MM.1S (cell line): Measurements from ENCODE around the gene TRAF3IP1.

Source experiments
- DNase-seq: peaks from one replicate; pipeline ENCODE4 v3.0.0-alpha.2; 2015
- H2AFZ ChIP-seq: fragments of 300-600 bp; sonication (generic); 2 replicates; pipeline ENCODE4 v1.6.0; 2016; ENCODE audit warnings: antibody characterized with exemption, low read length
- H3F3A ChIP-seq: fragments of 300-600 bp; sonication (generic); 2 replicates; pipeline ENCODE4 v1.6.1; 2016; ENCODE audit warnings: mild to moderate bottlenecking, antibody characterized with exemption, low read length, moderate library complexity, mixed read lengths; ENCODE audit not compliant: insufficient read depth
- H3K27ac ChIP-seq: fragments of 300-600 bp; sonication (generic); 2 replicates; pipeline ENCODE4 v1.5.1; 2016; ENCODE audit warnings: mild to moderate bottlenecking, low read length
- H3K27me3 ChIP-seq: fragments of 300-600 bp; sonication (generic); replicated peaks from 2 replicates; pipeline ENCODE4 v1.6.0; 2016; ENCODE audit warnings: low read length; ENCODE audit not compliant: insufficient read depth
- H3K36me3 ChIP-seq: fragments of 300-600 bp; sonication (generic); replicated peaks from 2 replicates; pipeline ENCODE4 v1.6.1; 2016; ENCODE audit warnings: mild to moderate bottlenecking, low read length, mixed read lengths; ENCODE audit not compliant: insufficient read depth
- H3K4me1 ChIP-seq: fragments of 300-600 bp; sonication (generic); 2 replicates; pipeline ENCODE4 v1.6.1; 2016; ENCODE audit warnings: low read length, mixed read lengths
- H3K4me2 ChIP-seq: fragments of 300-600 bp; sonication (generic); 2 replicates; pipeline ENCODE4 v1.6.0; 2016; ENCODE audit warnings: low read depth, low read length
- H3K4me3 ChIP-seq: fragments of 300-600 bp; sonication (generic); 2 replicates; pipeline ENCODE4 v1.5.1; 2016; ENCODE audit warnings: low read length, mixed read lengths
- H3K79me2 ChIP-seq: fragments of 300-600 bp; sonication (generic); 2 replicates; pipeline ENCODE4 v1.6.1; 2016; ENCODE audit warnings: mixed run types, low read length, mixed read lengths
- H3K9ac ChIP-seq: fragments of 300-600 bp; sonication (generic); 2 replicates; pipeline ENCODE4 v1.6.1; 2016; ENCODE audit warnings: low read length, mixed read lengths
- H3K9me2 ChIP-seq: fragments of 300-600 bp; sonication (generic); replicated peaks from 2 replicates; pipeline ENCODE4 v1.6.1; 2016; ENCODE audit warnings: mild to moderate bottlenecking, low read length, mixed read lengths; ENCODE audit not compliant: insufficient read depth
- H3K9me3 ChIP-seq: fragments of 300-600 bp; sonication (generic); replicated peaks from 2 replicates; pipeline ENCODE4 v1.6.1; 2016; ENCODE audit warnings: mild to moderate bottlenecking, low read length, mixed read lengths; ENCODE audit not compliant: insufficient read depth
- H4K20me1 ChIP-seq: fragments of 300-600 bp; sonication (generic); 2 replicates; pipeline ENCODE4 v1.6.1; 2016; ENCODE audit warnings: mild to moderate bottlenecking, low read length, moderate library complexity, mixed read lengths; ENCODE audit not compliant: insufficient read depth
- CTCF ChIP-seq: fragments of 300-600 bp; sonication (generic); IDR thresholded peaks from 2 replicates; pipeline ENCODE4 v1.5.1; 2016; ENCODE audit warnings: antibody characterized with exemption, low read length, mixed read lengths
- EZH2 ChIP-seq: fragments of 300-600 bp; sonication (generic); optimal IDR thresholded peaks from 2 replicates; pipeline ENCODE3; 2017; ENCODE audit warnings: low read depth, mild to moderate bottlenecking, antibody characterized with exemption, low read length, mixed read lengths
- EZH2phosphoT487 ChIP-seq: fragments of 300-600 bp; sonication (generic); IDR thresholded peaks from 2 replicates; pipeline ENCODE4 v1.6.1; 2018; ENCODE audit warnings: antibody characterized with exemption, low read length

The TRAF3IP1 gene

DNA sequence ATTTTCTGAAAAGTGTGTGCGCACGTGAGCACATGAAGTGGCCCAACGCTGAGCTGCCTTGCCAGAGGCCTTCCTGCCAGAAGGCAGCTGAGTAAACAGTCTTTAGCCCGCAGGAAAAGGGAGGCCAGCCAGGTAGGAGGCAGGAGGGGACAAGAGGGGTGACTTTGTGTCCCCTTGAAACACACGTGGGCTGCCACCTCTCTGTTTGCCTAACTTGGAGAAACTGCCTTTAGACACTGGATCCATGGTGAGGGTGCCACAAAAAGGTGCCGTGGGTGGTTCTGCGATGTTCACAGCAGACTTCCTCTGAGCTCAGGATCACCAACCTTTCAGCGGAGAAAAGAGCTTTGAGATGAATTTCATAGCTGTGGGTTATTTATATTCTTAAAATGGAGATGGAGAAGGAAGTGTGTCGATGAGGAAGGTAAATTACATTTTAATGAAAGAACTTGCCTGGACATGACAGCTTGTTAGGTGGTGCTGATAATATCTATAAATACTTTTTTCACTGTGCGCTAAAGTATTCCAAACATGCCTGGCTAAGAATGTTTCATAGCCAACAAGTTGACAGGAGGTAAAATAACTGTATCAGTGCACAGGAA is 69.8 kb downstream of the TRAF3IP1 start:
- no peak overlapping the region for H2AFZ ChIP-seq

DNA sequence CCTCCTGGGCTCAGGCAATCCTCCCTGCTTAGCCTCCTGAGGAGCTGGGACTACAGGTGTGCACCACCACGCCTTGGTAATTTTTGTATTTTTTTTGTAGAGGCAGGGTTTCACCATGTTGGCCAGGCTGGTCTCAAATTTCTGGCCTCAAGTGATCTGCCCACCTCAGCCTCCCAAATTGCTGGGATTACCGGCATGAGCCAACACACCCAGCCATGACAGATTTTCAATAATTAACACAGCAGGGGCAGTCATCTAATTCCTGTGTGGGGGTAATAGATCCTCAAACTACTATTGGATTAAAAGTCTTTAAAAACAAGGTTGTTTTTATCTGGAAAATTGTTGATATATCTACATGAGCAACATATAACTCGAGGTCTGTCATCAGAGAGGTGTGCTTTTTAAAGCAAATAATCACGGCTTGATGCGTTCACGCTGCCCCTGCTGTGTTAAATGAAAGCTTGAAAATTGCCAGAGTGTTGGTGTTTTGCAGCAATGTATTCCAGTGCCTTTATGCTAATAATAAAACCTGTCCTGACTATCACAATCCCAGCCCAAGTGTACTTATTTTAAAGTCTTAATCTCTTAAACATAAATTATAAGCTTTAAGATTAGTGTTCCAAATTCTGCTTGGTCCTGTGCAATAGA is 70.8 kb downstream of the TRAF3IP1 start:
- Histone ChIP-seq H2AFZ (no peak overlapping the region), H3K4me3 (no peak overlapping the region), H3K27me3 (no peaks in the 10 kb centered on the region), H3K79me2 (no peaks in the 10 kb centered on the region), H3K9me2 (no peaks in the 10 kb centered on the region), H3F3A (no peaks in the 10 kb centered on the region), H3K27ac (no peak overlapping the region), H3K9me3 (no peaks in the 10 kb centered on the region), H3K4me2 (no peak overlapping the region), H3K36me3 (no peaks in the 10 kb centered on the region), H4K20me1 (no peaks in the 10 kb centered on the region), H3K4me1 (no peaks in the 10 kb centered on the region), H3K9ac (no peak overlapping the region)
- DNase-seq = no peak
- no peak for TF ChIP-seq CTCF
- TF ChIP-seq EZH2 = no peak
- TF ChIP-seq EZH2phosphoT487 = no peak

More for the DNA sequence above, 69.8 kb downstream of the TRAF3IP1 start:
- H3K9ac ChIP-seq = no peak overlapping the region
- no peak for DNase-seq
- no peaks in the 10 kb centered on the region for H3K9me3 ChIP-seq
- H3K36me3 ChIP-seq = no peaks in the 10 kb centered on the region
- no peaks in the 10 kb centered on the region for H4K20me1 ChIP-seq
- H3K79me2 ChIP-seq = no peaks in the 10 kb centered on the region
- no peak overlapping the region for H3K4me3 ChIP-seq
- no peak overlapping the region for H3K27ac ChIP-seq
- H3F3A ChIP-seq = no peaks in the 10 kb centered on the region
- no peaks in the 10 kb centered on the region for H3K4me1 ChIP-seq
- no peak for TF ChIP-seq EZH2
- no peak for TF ChIP-seq EZH2phosphoT487
- no peaks in the 10 kb centered on the region for H3K9me2 ChIP-seq
- H3K4me2 ChIP-seq = no peak overlapping the region
- no peaks in the 10 kb centered on the region for H3K27me3 ChIP-seq

- Histone ChIP-seq H3K27ac (no peak overlapping the region), H3K9ac (no peak overlapping the region), H3K36me3 (no peaks in the 10 kb centered on the region), H2AFZ (no peak overlapping the region), H3K9me3 (no peaks in the 10 kb centered on the region), H3K79me2 (no peaks in the 10 kb centered on the region), H3K27me3 (no peaks in the 10 kb centered on the region), H4K20me1 (no peaks in the 10 kb centered on the region), H3K9me2 (no peaks in the 10 kb centered on the region), H3K4me2 (no peak overlapping the region), H3K4me3 (no peak overlapping the region), H3K4me1 (no peaks in the 10 kb centered on the region), H3F3A (no peaks in the 10 kb centered on the region)
- TF ChIP-seq CTCF = no peak
- no peak for TF ChIP-seq EZH2
- DNase-seq = no peak
These were observed 76.3 kb downstream of the TRAF3IP1 start for GRCh38 chr2:238396663-238397062.

DNA sequence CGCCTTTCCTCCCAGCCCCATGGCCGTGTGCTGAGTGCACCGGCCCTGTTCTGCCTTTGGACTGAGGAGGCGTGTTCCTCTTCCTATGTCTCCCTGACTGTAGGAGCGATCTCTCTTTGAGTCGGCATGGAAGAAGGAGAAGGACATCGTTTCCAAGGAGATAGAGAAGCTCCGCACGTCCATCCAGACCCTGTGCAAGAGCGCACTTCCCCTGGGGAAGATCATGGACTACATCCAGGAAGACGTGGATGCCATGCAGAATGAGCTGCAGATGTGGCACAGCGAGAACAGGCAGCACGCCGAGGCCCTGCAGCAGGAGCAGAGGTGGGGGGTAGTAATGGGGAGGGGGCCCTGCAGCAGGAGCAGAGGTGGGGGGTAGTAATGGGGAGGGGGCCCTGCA is 77.0 kb downstream of the TRAF3IP1 start:
- Histone ChIP-seq H3K27me3 (no peaks in the 10 kb centered on the region), H3K36me3 (no peaks in the 10 kb centered on the region), H3K9me2 (no peaks in the 10 kb centered on the region), H3K4me3 (no peak overlapping the region), H3F3A (no peaks in the 10 kb centered on the region), H3K4me2 (no peak overlapping the region), H3K9ac (no peak overlapping the region), H3K27ac (no peak overlapping the region), H3K9me3 (no peaks in the 10 kb centered on the region), H2AFZ (no peak overlapping the region), H4K20me1 (no peaks in the 10 kb centered on the region), H3K4me1 (no peaks in the 10 kb centered on the region), H3K79me2 (no peaks in the 10 kb centered on the region)
- no peak for TF ChIP-seq CTCF
- TF ChIP-seq EZH2 = no peak
- no peak for TF ChIP-seq EZH2phosphoT487
- no peak for DNase-seq
